8988T (cell line): ENCODE measurements around the gene METAP2.
"Not testable (repeated sequence)": the region's sequence is repeated elsewhere in the genome, so short reads cannot be mapped to it uniquely, and the experiment has no call there.

ENCODE experiments used
- DNase-seq: peaks from one replicate; pipeline ENCODE4 v3.0.0; 2011

METAP2 gene

GRCh38 chr12:95473884-95474659, at the start of gene METAP2:
Gene METAP2 (plus strand): TSS chr12:95474152. CDS start chr12:95474180, 28 bp downstream.
- peak; percentile 84 for DNase-seq

DNA sequence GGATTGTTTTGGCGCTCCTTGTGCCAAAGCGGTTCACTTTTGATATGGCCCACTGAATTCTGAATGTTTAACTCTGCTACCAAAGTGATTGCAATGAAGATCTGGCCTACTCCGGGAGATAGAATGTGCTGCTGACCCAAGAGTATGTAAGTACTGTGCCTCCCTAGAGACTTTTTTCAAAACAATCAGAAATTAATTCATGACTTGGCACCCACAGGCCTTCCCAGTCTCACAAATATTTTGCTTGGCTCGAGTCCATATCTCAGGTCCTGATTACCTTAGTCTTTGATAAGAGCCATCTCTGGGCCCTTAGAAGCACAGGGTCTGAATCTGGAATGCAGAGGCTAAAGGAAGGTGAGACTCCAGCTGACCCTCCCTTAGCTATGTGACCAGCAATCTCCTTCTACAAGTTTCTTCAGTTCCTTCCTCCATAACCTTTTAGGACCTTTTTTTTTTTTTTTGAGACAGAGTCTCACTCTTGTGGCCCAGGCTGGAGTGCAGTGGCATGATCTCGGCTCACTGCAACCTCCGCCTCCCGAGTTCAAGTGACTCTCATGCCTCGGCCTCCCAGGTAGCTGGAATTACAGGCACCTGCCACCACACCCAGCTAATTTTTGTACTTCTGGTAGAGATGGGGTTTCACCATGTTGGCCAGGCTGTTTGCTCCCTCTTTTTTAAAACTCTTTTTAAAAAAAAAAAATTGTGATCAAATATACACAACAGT, 49.5 kb upstream of the METAP2 start:
- no peak for DNase-seq

GRCh38 chr12:95429172-95429510, 44.8 kb upstream of the METAP2 start:
- DNase-seq = no peak

DNA sequence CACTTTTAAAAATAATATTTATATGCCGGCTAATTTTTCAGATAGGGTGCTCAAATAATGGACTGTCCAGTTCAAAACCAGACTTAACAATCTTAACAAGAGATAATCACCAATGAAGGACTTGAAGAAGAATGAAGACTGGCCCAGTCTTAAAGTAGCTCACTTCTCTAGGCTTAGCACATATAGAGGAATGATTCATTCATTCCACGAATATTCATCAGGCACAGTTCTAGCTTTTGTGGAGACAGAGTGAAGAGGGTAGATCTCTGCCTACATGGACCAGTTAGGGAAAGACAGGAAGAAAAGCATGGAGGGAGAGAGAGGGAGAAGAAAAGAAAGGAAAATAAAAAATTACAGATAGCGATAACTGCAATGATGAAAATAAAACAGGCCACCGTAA, 42.8 kb upstream of the METAP2 start:
- no peak for DNase-seq

DNA sequence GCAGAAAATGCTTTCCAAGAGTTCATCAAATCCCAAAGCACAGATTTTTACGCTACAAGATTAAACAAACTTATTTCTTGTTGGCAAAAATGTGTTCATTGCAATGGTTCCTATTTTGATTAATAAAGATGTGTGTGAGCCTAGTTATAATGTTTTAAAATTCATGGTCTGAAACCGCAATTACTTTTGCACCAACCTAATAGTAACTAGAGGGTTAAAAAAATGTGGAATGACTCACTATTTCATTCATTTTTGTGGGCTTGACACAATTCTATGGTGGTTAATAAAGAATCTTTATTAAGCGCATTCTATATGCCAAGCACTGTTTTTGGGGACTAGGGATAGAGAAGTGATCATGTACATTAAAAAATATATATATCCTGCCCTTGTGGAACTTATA, 38.6 kb upstream of the METAP2 start:
- DNase-seq = no peak

DNA sequence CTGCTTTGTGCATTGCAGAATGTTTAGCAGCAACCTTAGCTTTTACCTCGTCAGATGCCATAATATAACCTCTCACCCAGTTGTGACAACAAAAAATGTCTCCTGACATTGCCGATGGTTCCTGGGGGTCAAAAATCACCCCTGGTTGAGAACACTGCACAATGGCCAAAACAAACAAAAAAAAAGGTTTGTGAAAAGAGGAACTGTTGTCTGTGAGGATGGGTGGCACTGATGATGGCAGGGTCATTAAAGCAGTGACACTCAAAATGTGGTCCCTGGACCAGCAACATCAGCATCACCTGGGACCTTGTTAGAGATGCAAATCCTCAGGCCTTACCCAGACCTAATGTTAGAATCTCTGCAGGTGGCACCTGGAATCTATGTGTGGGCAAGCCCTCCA, 36.4 kb upstream of the METAP2 start:
- DNase-seq = no peak

GRCh38 chr12:95439461-95440230, 34.3 kb upstream of the METAP2 start:
- no peak for DNase-seq

GRCh38 chr12:95440401-95440800, 33.6 kb upstream of the METAP2 start:
- no peak for DNase-seq

- no peak for DNase-seq
Measured at GRCh38 chr12:95443459-95443858, 30.5 kb upstream of the METAP2 start.

DNA sequence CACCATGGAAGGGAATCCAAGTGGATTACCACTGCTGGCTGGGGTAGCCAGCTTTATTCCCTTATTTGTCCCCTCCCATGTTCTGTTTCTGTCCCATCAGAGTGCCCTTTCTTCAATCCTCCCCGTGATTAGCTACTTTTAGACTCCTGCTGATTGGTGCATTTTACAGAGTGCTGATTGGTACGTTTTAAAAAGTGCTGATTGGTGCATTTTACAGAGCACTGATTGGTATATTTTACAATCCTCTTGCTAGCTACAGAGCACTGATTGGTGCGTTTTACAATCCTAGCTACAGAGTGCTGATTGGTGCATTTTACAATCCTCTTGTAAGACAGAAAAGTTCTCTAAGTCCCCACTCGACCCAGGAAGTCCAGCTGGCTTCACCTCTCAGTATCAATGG, 28.9 kb upstream of the METAP2 start:
- DNase-seq = not testable (repeated sequence)

GRCh38 chr12:95445884-95446505, 28.0 kb upstream of the METAP2 start:
- DNase-seq = no peak

DNA sequence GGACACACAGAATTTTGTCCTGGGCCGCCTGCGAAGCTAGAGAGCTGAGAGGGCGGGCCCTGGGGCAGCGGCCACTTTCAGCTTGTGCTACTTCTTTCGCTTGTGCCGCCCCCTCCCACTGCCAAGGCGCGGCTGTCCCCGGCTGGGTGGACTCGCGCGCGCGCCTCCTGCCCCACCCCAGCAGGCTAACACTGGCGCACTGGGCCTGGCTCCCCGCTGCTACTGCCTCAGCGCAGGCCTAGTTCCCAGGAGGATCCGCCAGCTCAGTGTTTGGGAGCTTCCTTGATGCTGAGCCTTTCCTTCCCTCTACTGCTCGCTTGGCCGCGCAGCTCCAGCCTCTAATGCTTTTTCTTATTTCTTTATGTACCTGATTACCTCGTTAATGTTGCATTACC, 27.4 kb upstream of the METAP2 start:
- DNase-seq = no peak

DNA sequence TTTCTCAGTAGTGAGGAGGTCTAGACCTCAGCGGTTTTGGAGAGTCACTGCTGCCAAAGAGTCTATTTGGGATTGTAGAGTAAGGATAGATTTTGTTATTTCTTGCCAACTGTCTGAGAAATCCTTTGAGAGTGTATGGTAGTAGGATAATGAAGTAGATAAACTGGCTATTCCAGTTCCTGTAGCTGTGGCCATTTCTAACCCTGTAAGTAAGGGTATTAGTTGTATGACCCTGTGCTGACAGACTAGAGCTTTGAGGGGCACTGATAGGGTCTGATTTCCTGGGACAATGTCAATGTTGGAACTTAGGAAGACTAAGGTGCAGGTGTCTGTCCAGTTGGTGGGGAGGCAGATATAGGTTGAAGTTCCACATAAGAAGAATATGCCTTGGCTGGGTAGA, 24.3 kb upstream of the METAP2 start:
- not testable (repeated sequence) for DNase-seq

DNA sequence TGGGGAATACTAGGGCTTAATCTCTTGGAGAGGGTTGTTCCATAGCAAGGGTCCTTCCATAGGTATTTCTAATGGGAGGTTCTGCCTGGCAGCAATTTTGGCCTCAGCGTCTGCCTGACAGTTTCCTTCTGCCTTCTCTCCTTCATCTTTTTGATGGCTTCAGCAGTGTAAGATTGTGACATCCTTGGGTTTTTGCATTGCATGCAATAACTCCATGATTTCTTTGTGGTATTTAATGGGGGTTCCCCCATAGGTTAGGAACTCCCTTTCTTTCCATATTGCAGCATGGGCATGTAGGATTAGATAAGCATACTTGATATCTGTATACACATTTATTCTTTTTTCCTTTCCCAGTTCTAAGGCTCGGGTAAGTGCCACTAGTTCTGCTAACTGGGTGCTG, 21.5 kb upstream of the METAP2 start:
- DNase-seq = not testable (repeated sequence)

GRCh38 chr12:95453881-95454280, 20.1 kb upstream of the METAP2 start:
- DNase-seq = not testable (repeated sequence)

- DNase-seq = not testable (repeated sequence)
Measured at GRCh38 chr12:95454780-95455215, 19.2 kb upstream of the METAP2 start.

GRCh38 chr12:95457605-95458004, 16.3 kb upstream of the METAP2 start:
- DNase-seq = not testable (repeated sequence)

- DNase-seq = no peak
Measured at GRCh38 chr12:95458761-95459160, 15.2 kb upstream of the METAP2 start.

- no peak for DNase-seq
Measured at GRCh38 chr12:95459310-95459709, 14.6 kb upstream of the METAP2 start.

GRCh38 chr12:95460105-95460504, 13.8 kb upstream of the METAP2 start:
- no peak for DNase-seq

DNA sequence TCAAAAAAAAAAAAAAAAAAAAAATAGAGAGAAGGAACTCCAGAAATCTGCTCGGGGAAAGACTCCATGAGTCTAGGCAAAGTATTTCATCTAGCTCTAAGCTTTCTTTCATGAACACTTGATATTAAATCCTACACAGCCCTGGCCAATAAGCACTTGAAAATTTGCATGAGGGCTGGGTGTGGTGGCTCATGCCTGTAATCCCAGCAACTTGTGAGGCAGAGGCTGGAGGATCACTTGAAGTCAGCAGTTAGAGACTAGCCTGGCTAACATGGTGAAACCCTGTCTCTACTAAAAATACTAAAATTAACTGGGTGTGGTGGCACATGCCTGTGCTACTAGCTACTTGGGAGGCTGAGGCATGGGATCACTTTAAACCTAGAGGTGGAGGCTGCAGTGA, 13.1 kb upstream of the METAP2 start:
- DNase-seq = no peak

GRCh38 chr12:95462081-95462480, 11.9 kb upstream of the METAP2 start:
- DNase-seq = no peak

- DNase-seq = no peak
Measured at GRCh38 chr12:95462551-95462950, 11.4 kb upstream of the METAP2 start.
